GM12878 (cell line): ENCODE results near the gene ZNF892. TPM values are rescaled to one million over a fixed set of nuclear protein-coding genes. Genes with fewer than 3 reads are reported as not detected.
A peak's percentile ranks its signal among the peaks of the same experiment; 100 is the strongest.

Experiments
- ATF7 ChIP-seq: fragments of 450-650 bp; IDR thresholded peaks from 2 replicates; pipeline ENCODE4 v1.6.1; 2016; ENCODE audit warnings: low read depth, mild to moderate bottlenecking
- IKZF1 ChIP-seq: fragments of 450-650 bp; conservative IDR thresholded peaks from 2 replicates; pipeline ENCODE4 v1.6.1; 2017; ENCODE audit warnings: antibody characterized with exemption, mild to moderate bottlenecking
- LARP7 ChIP-seq: fragments of 450-650 bp; IDR thresholded peaks from 2 replicates; pipeline ENCODE4 v1.6.1; 2017; ENCODE audit warnings: mild to moderate bottlenecking
- RAD21 ChIP-seq: IDR thresholded peaks from 2 replicates; pipeline ENCODE4 v1.6.1; 2011; ENCODE audit warnings: mild to moderate bottlenecking, low read depth, low read length, moderate library complexity; ENCODE audit not compliant: insufficient read depth
- TAF1 ChIP-seq: IDR thresholded peaks from 2 replicates; pipeline ENCODE4 v1.6.1; 2011; ENCODE audit warnings: mild to moderate bottlenecking, low read depth, low read length, borderline replicate concordance
- TBL1XR1 ChIP-seq: IDR thresholded peaks from 2 replicates; pipeline ENCODE4 v1.6.1; 2012; ENCODE audit warnings: low read depth, low read length, improper control_type of control experiment
- WRNIP1 ChIP-seq: IDR thresholded peaks from 2 replicates; pipeline ENCODE4 v1.6.1; 2011; ENCODE audit warnings: low read depth, low read length, improper control_type of control experiment, borderline replicate concordance
- polyA plus RNA-seq, 11 experiments: library from polyadenylated mRNA; depleted of rRNA in 4 of 11; unstranded in 6 of 11; stranded (reverse) in 5 of 11; fragments of >200 nt; fragmentation: Nextera tagmentation in 4 of 11; fragmentation: Illumina TruSeq in 1 of 11; extraction: Ambion mirVana in 4 of 11; extraction: Trizol in 1 of 11; gene quantifications; 1 replicate in 1 of 11; 2 replicates in 10 of 11; pipeline versions ENCODE4 v1.2.1 to v1.2.3, GENCODE V29; 2011 to 2016; ENCODE audit warnings: inconsistent platforms in 2 of 11, missing spikeins in 2 of 11, low read depth in 1 of 11
- total RNA-seq, 4 experiments: library from RNA; depleted of rRNA in 3 of 4; stranded (reverse); fragments of >200 nt in 3 of 4; fragmentation: Illumina TruSeq in 1 of 4; extraction: Trizol in 1 of 4; gene quantifications; 2 replicates each; pipeline versions ENCODE4 v1.2.1 to v1.2.3, GENCODE V29; 2013 to 2021
- TF ChIP-seq, protein P1 (sequence below): IDR thresholded peaks from 2 replicates; pipeline ENCODE4 v1.6.1; 2011; ENCODE audit warnings: borderline replicate concordance, low read depth, mild to moderate bottlenecking, moderate library complexity, low read length; ENCODE audit not compliant: insufficient read depth, poor library complexity, severe bottlenecking
- TF ChIP-seq, protein P2 (sequence below): fragments of 450-650 bp; IDR thresholded peaks from 2 replicates; pipeline ENCODE4 v1.6.1; 2016; ENCODE audit warnings: mild to moderate bottlenecking, moderate library complexity, borderline replicate concordance
- TF ChIP-seq, protein P3 (sequence below): IDR thresholded peaks from 2 replicates; pipeline ENCODE4 v1.6.1; 2012; ENCODE audit warnings: low read depth, low read length, improper control_type of control experiment
- TF ChIP-seq, protein P4 (sequence below): fragments of 450-650 bp; IDR thresholded peaks from 2 replicates; pipeline ENCODE4 v1.6.1; 2017; ENCODE audit warnings: mild to moderate bottlenecking, moderate library complexity
- TF ChIP-seq, protein P5 (sequence below): IDR thresholded peaks from 2 replicates; pipeline ENCODE4 v1.6.1; 2011; ENCODE audit warnings: low read depth, low read length, improper control_type of control experiment, borderline replicate concordance
- TF ChIP-seq, protein P6 (sequence below): fragments of 450-650 bp; conservative IDR thresholded peaks from 2 replicates; pipeline ENCODE4 v1.6.1; 2017; ENCODE audit warnings: mild to moderate bottlenecking, moderate library complexity

The ZNF892 gene
- total and polyA plus RNA-seq, 10 of the 15 experiments (the other 5 are each of a cell fraction or from before 2014, with no cell fraction given): 0.11 to 1.3 (median 0.29) TPM; not detected in 3

DNA sequence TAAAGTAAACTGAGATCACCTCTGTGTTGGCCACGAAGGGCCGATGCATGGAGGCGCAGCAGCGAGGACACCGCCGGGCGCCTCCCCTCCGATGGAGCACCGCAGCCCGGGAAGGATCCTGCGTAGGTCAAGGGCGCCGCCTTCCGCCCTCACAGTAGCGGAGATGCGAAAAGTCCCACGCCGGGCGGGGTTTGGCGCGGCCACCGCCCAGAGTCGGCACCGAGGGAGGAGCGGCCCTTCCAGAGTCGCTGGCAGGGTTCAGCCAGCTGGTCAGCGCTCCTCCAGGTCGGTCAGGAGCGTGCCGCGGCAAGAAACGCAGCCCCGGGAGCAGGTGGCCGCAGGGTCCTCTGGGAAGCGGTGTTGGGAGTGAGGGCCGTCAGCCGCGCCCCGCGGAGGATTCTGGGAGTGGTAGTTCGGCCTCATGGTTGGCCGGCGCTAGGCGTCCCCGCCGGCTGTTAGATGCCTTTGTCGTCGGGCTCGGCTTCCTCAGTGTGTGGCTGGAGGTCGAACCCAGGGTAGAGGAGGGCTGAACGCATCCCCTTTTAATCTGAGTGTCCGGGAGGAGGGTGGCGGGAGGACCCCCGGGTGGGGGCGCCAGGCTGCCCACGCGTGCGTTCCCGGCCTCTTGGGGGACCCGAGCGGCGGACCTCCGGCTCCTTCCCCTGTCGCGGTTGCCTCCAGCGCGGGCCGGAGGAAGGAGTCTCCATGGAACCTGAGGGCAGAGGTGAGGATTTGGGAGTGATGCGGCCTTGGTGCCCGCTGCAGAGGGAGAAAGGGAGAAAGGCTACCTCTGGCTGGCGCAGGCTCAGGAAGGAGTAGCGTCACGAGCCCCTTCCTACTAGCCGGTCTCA is at the start of gene ZNF892 (continued):
- TF ChIP-seq, protein P1, sequence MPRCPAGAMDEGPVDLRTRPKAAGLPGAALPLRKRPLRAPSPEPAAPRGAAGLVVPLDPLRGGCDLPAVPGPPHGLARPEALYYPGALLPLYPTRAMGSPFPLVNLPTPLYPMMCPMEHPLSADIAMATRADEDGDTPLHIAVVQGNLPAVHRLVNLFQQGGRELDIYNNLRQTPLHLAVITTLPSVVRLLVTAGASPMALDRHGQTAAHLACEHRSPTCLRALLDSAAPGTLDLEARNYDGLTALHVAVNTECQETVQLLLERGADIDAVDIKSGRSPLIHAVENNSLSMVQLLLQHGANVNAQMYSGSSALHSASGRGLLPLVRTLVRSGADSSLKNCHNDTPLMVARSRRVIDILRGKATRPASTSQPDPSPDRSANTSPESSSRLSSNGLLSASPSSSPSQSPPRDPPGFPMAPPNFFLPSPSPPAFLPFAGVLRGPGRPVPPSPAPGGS: no peak
- TF ChIP-seq ATF7: no peak
- TF ChIP-seq, protein P2, sequence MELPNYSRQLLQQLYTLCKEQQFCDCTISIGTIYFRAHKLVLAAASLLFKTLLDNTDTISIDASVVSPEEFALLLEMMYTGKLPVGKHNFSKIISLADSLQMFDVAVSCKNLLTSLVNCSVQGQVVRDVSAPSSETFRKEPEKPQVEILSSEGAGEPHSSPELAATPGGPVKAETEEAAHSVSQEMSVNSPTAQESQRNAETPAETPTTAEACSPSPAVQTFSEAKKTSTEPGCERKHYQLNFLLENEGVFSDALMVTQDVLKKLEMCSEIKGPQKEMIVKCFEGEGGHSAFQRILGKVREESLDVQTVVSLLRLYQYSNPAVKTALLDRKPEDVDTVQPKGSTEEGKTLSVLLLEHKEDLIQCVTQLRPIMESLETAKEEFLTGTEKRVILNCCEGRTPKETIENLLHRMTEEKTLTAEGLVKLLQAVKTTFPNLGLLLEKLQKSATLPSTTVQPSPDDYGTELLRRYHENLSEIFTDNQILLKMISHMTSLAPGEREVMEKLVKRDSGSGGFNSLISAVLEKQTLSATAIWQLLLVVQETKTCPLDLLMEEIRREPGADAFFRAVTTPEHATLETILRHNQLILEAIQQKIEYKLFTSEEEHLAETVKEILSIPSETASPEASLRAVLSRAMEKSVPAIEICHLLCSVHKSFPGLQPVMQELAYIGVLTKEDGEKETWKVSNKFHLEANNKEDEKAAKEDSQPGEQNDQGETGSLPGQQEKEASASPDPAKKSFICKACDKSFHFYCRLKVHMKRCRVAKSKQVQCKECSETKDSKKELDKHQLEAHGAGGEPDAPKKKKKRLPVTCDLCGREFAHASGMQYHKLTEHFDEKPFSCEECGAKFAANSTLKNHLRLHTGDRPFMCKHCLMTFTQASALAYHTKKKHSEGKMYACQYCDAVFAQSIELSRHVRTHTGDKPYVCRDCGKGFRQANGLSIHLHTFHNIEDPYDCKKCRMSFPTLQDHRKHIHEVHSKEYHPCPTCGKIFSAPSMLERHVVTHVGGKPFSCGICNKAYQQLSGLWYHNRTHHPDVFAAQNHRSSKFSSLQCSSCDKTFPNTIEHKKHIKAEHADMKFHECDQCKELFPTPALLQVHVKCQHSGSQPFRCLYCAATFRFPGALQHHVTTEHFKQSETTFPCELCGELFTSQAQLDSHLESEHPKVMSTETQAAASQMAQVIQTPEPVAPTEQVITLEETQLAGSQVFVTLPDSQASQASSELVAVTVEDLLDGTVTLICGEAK: peak; percentile 50; the same call in 1 of the 2 replicates
- TF ChIP-seq, protein P3, sequence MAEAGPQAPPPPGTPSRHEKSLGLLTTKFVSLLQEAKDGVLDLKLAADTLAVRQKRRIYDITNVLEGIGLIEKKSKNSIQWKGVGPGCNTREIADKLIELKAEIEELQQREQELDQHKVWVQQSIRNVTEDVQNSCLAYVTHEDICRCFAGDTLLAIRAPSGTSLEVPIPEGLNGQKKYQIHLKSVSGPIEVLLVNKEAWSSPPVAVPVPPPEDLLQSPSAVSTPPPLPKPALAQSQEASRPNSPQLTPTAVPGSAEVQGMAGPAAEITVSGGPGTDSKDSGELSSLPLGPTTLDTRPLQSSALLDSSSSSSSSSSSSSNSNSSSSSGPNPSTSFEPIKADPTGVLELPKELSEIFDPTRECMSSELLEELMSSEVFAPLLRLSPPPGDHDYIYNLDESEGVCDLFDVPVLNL: no peak
- no peak for TF ChIP-seq WRNIP1
- TF ChIP-seq, protein P4, sequence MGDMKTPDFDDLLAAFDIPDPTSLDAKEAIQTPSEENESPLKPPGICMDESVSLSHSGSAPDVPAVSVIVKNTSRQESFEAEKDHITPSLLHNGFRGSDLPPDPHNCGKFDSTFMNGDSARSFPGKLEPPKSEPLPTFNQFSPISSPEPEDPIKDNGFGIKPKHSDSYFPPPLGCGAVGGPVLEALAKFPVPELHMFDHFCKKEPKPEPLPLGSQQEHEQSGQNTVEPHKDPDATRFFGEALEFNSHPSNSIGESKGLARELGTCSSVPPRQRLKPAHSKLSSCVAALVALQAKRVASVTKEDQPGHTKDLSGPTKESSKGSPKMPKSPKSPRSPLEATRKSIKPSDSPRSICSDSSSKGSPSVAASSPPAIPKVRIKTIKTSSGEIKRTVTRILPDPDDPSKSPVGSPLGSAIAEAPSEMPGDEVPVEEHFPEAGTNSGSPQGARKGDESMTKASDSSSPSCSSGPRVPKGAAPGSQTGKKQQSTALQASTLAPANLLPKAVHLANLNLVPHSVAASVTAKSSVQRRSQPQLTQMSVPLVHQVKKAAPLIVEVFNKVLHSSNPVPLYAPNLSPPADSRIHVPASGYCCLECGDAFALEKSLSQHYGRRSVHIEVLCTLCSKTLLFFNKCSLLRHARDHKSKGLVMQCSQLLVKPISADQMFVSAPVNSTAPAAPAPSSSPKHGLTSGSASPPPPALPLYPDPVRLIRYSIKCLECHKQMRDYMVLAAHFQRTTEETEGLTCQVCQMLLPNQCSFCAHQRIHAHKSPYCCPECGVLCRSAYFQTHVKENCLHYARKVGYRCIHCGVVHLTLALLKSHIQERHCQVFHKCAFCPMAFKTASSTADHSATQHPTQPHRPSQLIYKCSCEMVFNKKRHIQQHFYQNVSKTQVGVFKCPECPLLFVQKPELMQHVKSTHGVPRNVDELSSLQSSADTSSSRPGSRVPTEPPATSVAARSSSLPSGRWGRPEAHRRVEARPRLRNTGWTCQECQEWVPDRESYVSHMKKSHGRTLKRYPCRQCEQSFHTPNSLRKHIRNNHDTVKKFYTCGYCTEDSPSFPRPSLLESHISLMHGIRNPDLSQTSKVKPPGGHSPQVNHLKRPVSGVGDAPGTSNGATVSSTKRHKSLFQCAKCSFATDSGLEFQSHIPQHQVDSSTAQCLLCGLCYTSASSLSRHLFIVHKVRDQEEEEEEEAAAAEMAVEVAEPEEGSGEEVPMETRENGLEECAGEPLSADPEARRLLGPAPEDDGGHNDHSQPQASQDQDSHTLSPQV: no peak
- TF ChIP-seq, protein P5, sequence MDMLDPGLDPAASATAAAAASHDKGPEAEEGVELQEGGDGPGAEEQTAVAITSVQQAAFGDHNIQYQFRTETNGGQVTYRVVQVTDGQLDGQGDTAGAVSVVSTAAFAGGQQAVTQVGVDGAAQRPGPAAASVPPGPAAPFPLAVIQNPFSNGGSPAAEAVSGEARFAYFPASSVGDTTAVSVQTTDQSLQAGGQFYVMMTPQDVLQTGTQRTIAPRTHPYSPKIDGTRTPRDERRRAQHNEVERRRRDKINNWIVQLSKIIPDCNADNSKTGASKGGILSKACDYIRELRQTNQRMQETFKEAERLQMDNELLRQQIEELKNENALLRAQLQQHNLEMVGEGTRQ: no peak
- TF ChIP-seq TBL1XR1: no peak
- TF ChIP-seq RAD21: peak; percentile 57
- peak; percentile 27; the same call in 1 of the 2 replicates for TF ChIP-seq TAF1
- peak; percentile 98 for TF ChIP-seq IKZF1
- peak; percentile 94 for TF ChIP-seq LARP7
- TF ChIP-seq, protein P6, sequence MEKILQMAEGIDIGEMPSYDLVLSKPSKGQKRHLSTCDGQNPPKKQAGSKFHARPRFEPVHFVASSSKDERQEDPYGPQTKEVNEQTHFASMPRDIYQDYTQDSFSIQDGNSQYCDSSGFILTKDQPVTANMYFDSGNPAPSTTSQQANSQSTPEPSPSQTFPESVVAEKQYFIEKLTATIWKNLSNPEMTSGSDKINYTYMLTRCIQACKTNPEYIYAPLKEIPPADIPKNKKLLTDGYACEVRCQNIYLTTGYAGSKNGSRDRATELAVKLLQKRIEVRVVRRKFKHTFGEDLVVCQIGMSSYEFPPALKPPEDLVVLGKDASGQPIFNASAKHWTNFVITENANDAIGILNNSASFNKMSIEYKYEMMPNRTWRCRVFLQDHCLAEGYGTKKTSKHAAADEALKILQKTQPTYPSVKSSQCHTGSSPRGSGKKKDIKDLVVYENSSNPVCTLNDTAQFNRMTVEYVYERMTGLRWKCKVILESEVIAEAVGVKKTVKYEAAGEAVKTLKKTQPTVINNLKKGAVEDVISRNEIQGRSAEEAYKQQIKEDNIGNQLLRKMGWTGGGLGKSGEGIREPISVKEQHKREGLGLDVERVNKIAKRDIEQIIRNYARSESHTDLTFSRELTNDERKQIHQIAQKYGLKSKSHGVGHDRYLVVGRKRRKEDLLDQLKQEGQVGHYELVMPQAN: peak; percentile 75; the same call in 1 of the 2 replicates
